KMS-11 (cell line): ENCODE results near the gene UBTF.
"Not testable (repeated sequence)": the region's sequence is repeated elsewhere in the genome, so short reads cannot be mapped to it uniquely, and the experiment has no call there.

Source experiments
- H2AFZ ChIP-seq: fragments of 200-600 bp; sonication (generic); 2 replicates; pipeline ENCODE4 v1.6.1; 2016; ENCODE audit warnings: antibody characterized with exemption, mixed run types, low read depth
- H3K27ac ChIP-seq: fragments of 200-600 bp; sonication (generic); 2 replicates; pipeline ENCODE4 v1.6.1; 2016; ENCODE audit warnings: mild to moderate bottlenecking, mixed run types
- H3K27me3 ChIP-seq: fragments of 200-600 bp; sonication (generic); 2 replicates; pipeline ENCODE4 v1.6.1; 2017; ENCODE audit warnings: mild to moderate bottlenecking, low read depth, mixed run types, moderate library complexity; ENCODE audit not compliant: insufficient read depth
- H3K36me3 ChIP-seq: fragments of 200-600 bp; sonication (generic); 2 replicates; pipeline ENCODE4 v1.6.1; 2017; ENCODE audit warnings: mild to moderate bottlenecking, mixed run types; ENCODE audit not compliant: insufficient read depth
- H3K4me1 ChIP-seq: fragments of 200-600 bp; sonication (generic); 2 replicates; pipeline ENCODE4 v1.6.1; 2016; ENCODE audit warnings: mild to moderate bottlenecking, low read depth, mixed run types; ENCODE audit not compliant: poor library complexity, severe bottlenecking
- H3K4me2 ChIP-seq: fragments of 200-600 bp; sonication (generic); 2 replicates; pipeline ENCODE4 v1.7.0; 2016; ENCODE audit warnings: mild to moderate bottlenecking, mixed run types
- H3K4me3 ChIP-seq: fragments of 200-600 bp; sonication (generic); IDR thresholded peaks from 2 replicates; pipeline ENCODE4 v1.6.1; 2017; ENCODE audit warnings: low read depth, low read length, mixed read lengths; ENCODE audit not compliant: insufficient read depth
- H3K79me2 ChIP-seq: fragments of 200-600 bp; sonication (generic); 2 replicates; pipeline ENCODE4 v1.6.1; 2016; ENCODE audit warnings: low read depth, mixed run types; ENCODE audit not compliant: insufficient read depth
- H3K9ac ChIP-seq: fragments of 200-600 bp; sonication (generic); 2 replicates; pipeline ENCODE4 v1.6.1; 2016; ENCODE audit warnings: mild to moderate bottlenecking, mixed run types
- H4K20me1 ChIP-seq: fragments of 200-600 bp; sonication (generic); 2 replicates; pipeline ENCODE4 v1.6.1; 2016; ENCODE audit warnings: mild to moderate bottlenecking, mixed run types; ENCODE audit not compliant: insufficient read depth
- TF ChIP-seq, protein P1 (sequence below): fragments of 200-600 bp; sonication (generic); conservative IDR thresholded peaks from 2 replicates; pipeline ENCODE4 v1.6.1; 2017; ENCODE audit warnings: low read depth, mild to moderate bottlenecking, antibody characterized with exemption, low read length, moderate library complexity, mixed read lengths

The UBTF gene

DNA sequence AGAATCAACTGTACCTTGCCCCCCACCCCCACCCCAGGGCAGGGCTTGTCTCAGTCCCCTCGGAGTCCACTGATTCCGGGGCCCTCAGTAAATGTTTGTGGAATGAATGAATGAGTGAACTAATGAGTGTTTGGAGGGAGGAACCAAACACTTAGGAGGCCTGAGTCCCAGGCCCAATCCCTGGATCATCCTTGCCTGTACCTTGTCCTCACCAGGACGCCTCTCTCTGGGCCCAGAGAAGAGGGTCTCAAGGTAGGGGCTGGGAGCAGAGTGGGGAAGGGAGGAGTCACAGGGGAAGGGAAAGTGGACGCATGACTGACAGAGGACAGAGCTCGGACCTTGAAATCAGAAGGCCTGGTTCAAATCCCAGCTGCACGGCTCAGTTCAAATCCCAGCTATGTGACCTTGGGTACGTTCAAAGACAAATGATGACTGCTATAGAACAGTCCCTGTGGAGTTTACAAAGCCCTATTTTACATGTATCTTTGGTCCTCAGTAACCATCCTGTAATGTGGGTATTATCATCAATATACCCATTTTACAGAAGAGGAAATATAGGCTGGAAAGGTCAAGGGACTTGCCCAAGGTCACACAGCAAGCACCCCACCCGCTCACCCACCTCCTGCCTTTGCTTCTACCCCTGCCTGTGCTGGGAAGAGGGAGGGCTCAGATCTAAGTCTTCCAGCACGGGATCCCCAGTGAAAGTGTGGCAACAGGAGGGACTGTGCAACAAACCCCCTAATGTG, 30.2 kb upstream of the UBTF start:
- H2AFZ ChIP-seq = no peak overlapping the region
- H3K79me2 ChIP-seq = no peaks in the 10 kb centered on the region
- no peaks in the 10 kb centered on the region for H4K20me1 ChIP-seq
- no peaks in the 10 kb centered on the region for H3K36me3 ChIP-seq
- no peak overlapping the region for H3K27ac ChIP-seq
- no peak overlapping the region for H3K4me3 ChIP-seq
- H3K27me3 ChIP-seq = peaks cover 23% of the 10 kb centered on the region; the same call in 1 of the 2 replicates
- TF ChIP-seq, protein P1, sequence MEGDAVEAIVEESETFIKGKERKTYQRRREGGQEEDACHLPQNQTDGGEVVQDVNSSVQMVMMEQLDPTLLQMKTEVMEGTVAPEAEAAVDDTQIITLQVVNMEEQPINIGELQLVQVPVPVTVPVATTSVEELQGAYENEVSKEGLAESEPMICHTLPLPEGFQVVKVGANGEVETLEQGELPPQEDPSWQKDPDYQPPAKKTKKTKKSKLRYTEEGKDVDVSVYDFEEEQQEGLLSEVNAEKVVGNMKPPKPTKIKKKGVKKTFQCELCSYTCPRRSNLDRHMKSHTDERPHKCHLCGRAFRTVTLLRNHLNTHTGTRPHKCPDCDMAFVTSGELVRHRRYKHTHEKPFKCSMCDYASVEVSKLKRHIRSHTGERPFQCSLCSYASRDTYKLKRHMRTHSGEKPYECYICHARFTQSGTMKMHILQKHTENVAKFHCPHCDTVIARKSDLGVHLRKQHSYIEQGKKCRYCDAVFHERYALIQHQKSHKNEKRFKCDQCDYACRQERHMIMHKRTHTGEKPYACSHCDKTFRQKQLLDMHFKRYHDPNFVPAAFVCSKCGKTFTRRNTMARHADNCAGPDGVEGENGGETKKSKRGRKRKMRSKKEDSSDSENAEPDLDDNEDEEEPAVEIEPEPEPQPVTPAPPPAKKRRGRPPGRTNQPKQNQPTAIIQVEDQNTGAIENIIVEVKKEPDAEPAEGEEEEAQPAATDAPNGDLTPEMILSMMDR = no peak
- H3K4me1 ChIP-seq = no peaks in the 10 kb centered on the region
- no peak overlapping the region for H3K4me2 ChIP-seq
- H3K9ac ChIP-seq = no peak overlapping the region

DNA sequence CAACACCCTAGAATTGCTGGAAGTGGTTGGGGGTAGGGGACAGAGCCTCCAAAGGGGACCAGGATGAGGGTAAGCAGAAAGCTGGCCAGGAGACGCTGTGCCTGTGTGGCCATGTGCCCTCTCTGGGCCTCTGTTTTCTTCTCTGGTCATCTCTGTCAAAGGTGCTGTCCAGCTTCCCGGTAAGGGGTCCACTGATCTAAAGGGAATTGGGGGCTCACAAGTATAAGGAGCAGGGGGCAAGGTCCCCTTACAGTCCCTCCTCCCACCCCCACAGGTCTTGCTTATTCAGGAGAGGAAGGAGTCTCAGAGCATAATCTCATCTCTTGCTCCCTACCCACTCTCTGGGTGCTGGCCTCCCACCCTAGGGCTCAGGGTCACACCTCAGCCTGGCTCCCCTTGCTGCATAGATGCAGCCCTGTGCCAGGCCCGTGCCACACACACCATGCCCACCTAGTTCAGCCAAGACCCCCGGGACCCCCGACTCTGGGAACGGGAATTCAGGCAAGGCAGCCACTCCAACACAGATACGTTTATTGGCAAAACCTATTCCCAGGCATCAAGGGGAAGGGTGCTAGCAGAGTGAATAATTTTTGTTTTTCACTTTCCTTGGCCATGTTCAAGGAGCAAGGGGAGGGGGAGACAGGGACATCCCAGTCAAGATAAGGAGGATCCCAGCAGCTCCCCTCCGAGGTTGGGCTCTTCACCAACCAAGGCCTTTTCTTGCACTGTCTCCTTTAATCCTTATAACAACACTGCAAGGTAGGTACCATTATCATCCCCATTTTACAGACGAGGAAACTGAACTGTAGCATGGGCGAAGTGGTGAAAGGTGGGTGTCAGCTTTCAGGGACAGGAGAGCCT, 28.6 kb upstream of the UBTF start:
- Histone ChIP-seq H3K4me3 (no peak overlapping the region), H4K20me1 (no peaks in the 10 kb centered on the region), H2AFZ (no peak overlapping the region), H3K27ac (no peak overlapping the region), H3K36me3 (no peaks in the 10 kb centered on the region), H3K27me3 (peaks cover 8% of the 10 kb centered on the region; the same call in 1 of the 2 replicates), H3K4me1 (no peaks in the 10 kb centered on the region), H3K79me2 (no peaks in the 10 kb centered on the region), H3K9ac (no peak overlapping the region), H3K4me2 (no peak overlapping the region)
- TF ChIP-seq, protein P1 = no peak

DNA sequence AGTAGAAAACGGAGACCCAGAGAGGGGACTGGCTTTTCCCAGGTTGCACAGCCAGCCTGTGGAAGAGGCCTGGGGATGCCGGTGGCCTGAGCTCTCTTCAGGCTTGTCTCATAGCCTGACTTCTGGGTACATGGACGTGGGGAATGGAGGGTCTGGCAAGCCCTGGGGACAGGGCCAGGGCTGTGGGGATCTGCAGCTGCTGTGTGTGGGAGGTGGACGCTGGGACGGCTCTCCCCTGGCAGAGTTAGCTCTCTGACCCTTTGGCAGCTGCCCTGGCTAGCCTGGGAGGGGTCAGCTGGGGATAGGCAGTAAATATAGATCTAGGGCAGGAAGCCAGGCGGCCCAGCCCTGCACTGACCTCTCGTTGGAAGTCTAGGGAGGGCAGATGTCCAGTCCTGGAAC, 28.0 kb upstream of the UBTF start:
- no peaks in the 10 kb centered on the region for H3K79me2 ChIP-seq
- H2AFZ ChIP-seq = no peak overlapping the region
- H3K27me3 ChIP-seq = peaks cover 2% of the 10 kb centered on the region; the same call in 1 of the 2 replicates
- TF ChIP-seq, protein P1 = no peak
- H3K36me3 ChIP-seq = no peaks in the 10 kb centered on the region
- no peak overlapping the region for H3K27ac ChIP-seq
- no peaks in the 10 kb centered on the region for H4K20me1 ChIP-seq
- no peak overlapping the region for H3K9ac ChIP-seq
- no peak overlapping the region for H3K4me2 ChIP-seq
- no peaks in the 10 kb centered on the region for H3K4me1 ChIP-seq
- H3K4me3 ChIP-seq = no peak overlapping the region

DNA sequence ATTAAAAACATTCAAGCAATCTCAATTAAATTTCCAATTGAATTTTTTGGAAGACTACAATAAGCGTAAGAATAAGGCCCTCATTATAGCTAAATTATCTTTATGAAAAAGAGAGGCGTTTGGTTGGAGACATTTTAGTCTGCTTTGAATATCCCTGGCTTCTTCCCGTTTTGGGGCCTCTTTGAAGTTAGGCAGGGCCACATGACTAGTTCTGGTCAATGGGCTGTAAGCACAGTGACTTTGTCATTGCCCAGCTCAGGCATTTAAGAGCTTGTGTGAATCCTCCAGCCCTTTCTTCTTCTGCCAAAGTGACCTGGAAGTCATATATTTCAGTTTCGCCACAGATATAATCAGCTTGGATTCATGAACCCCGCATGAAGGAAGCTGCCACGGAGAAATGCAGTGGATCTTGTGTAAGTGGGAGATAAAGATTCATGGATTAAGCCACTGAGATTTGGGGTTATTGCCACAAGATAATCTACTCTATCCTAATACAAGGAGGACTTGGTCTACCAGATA, 21.7 kb upstream of the UBTF start:
- H3K9ac ChIP-seq = no peak overlapping the region
- H3K27ac ChIP-seq = no peak overlapping the region
- no peaks in the 10 kb centered on the region for H4K20me1 ChIP-seq
- no peak overlapping the region for H2AFZ ChIP-seq
- H3K27me3 ChIP-seq = peaks cover 7% of the 10 kb centered on the region; the same call in 1 of the 2 replicates
- no peak overlapping the region for H3K4me2 ChIP-seq
- H3K4me1 ChIP-seq = peaks cover 10% of the 10 kb centered on the region
- TF ChIP-seq, protein P1 = no peak
- no peaks in the 10 kb centered on the region for H3K79me2 ChIP-seq
- no peaks in the 10 kb centered on the region for H3K36me3 ChIP-seq
- H3K4me3 ChIP-seq = no peak overlapping the region

DNA sequence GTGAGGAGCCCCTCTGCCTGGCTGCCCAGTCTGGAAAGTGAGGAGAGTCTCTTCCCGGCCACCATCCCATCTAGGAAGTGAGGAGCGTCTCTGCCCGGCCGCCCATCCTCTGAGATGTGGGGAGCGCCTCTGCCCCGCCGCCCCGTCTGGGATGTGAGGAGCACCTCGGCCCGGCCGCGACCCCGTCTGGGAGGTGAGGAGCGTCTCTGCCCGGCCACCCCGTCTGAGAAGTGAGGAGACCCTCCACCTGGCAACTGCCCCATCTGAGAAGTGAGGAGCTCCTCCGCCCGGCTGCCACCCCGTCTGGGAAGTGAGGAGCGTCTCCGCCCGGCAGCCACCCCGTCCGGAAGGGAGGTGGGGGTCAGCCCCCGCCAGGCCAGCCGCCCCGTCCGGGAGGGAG, 18.4 kb upstream of the UBTF start:
- H3K27me3 ChIP-seq, H3K4me3 ChIP-seq, H3K4me2 ChIP-seq, H3K9ac ChIP-seq, H4K20me1 ChIP-seq, H3K27ac ChIP-seq, H3K36me3 ChIP-seq, H3K79me2 ChIP-seq, H2AFZ ChIP-seq: not testable (repeated sequence)
- peaks cover 29% of the 10 kb centered on the region for H3K4me1 ChIP-seq
